Measurements from ENCODE around the gene TCHP.

DNA sequence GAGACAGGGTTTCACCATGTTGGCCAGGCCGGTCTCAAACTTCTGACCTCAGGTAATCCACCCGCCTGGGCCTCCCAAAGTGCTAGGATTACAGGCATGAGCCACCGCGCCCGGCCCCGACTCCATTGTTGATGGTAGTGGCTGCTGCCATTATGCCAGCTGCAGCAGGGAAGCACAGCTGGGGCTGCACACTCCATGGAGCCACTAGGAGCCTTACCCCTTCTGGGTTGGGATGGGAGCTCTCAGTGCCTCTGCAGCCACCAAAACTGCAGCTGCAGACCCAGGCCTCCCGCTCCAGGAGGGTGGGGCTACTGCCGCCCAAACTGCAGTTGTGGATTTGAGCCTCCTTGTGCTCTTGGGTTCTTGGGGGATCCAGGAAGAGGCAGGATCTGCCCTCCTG is 25.9 kb downstream of the TCHP start:
- TF ChIP-seq GATA3 (IDR thresholded peaks at IDR 0.05; ENCODE audit: low read depth, low read length) (no peak), GATA2 (IDR thresholded peaks at IDR 0.05; ENCODE audit: low read depth, low read length) (no peak)

Data from SH-SY5Y (cell line).